GM12878 (cell line): Measurements from ENCODE around the gene SON. TPM values are rescaled to one million over a fixed set of nuclear protein-coding genes. Genes with fewer than 3 reads are reported as not detected.

Experiments
- ATAC-seq: fragments of 200-7000 bp; cut with Tn5 transposase; 3 replicates; pipeline ENCODE4 v1.9.1; 2020; ENCODE audit warnings: mild to moderate bottlenecking, moderate library complexity
- BruUV-seq: library from RNA; stranded (reverse); fragments of 400-500 nt; replicated peaks from 2 replicates; lab custom pipeline; 2021; lab: Mats Ljungman, UMichigan
- CTCF ChIA-PET: fragments of 300-600 bp; sonication (Branson Sonifier 250); formaldehyde crosslinking; extraction: SDS; loops from one replicate; lab custom pipeline; 2021; ENCODE audit warnings: inconsistent platforms; lab: Yijun Ruan, JAX
- POLR2A ChIA-PET: fragments of 350-600 bp; formaldehyde crosslinking; extraction: SDS; loops from one replicate; lab custom pipeline; 2021; ENCODE audit warnings: inconsistent platforms; lab: Charles Lee
- RAD21 ChIA-PET: fragments of 300-600 bp; sonication (Branson Sonifier 250); formaldehyde crosslinking; loops from one replicate; lab custom pipeline; 2023; ENCODE audit warnings: antibody characterized with exemption; ENCODE audit not compliant: unreplicated experiment; lab: Charles Lee
- SMC1A ChIA-PET: fragments of 300-600 bp; sonication (Branson Sonifier 250); formaldehyde crosslinking; loops from one replicate; lab custom pipeline; 2023; ENCODE audit not compliant: unreplicated experiment, uncharacterized antibody; lab: Charles Lee
- DNase-seq: peaks from one replicate; pipeline ENCODE4 v3.0.0-alpha.2; 2011; ENCODE audit warnings: low read depth, low spot score
- FAIRE-seq: peaks from 3 replicates; lab custom pipeline; 2011; peaks lifted over from hg19 to GRCh38; lab: Jason Lieb, UNC
- H2AFZ ChIP-seq: 2 replicates; pipeline ENCODE4 v1.6.0; 2011; ENCODE audit warnings: low read depth, low read length, control low read depth; ENCODE audit not compliant: control insufficient read depth
- H3K27ac ChIP-seq: 2 replicates; pipeline ENCODE4 v1.5.1; 2011; ENCODE audit warnings: control low read depth; ENCODE audit not compliant: control insufficient read depth, insufficient read depth
- H3K27me3 ChIP-seq, 2 experiments: replicated peaks in 1 of 2; 2 replicates each; pipeline versions ENCODE4 v1.6.0 to v1.6.1; 2011; ENCODE audit warnings: low read length in 1 of 2; ENCODE audit not compliant: control insufficient read depth in 2 of 2, insufficient read depth in 2 of 2
- H3K36me3 ChIP-seq, 2 experiments: 2 replicates each; pipeline ENCODE4 v1.5.1; 2011; ENCODE audit warnings: low read length in 1 of 2; ENCODE audit not compliant: control insufficient read depth in 2 of 2, insufficient read depth in 2 of 2
- H3K4me1 ChIP-seq: 2 replicates; pipeline ENCODE4 v1.6.1; 2011; ENCODE audit warnings: mild to moderate bottlenecking, low read length, moderate library complexity, mixed read lengths; ENCODE audit not compliant: control insufficient read depth, insufficient read depth
- H3K4me2 ChIP-seq: 2 replicates; pipeline ENCODE4 v1.6.0; 2011; ENCODE audit warnings: control low read depth; ENCODE audit not compliant: control insufficient read depth, insufficient read depth
- H3K4me3 ChIP-seq: fragments of 200-600 bp; sonication (generic); 2 replicates; pipeline ENCODE4 v1.5.1; 2016
- H3K79me2 ChIP-seq: 2 replicates; pipeline ENCODE4 v1.6.0; 2011; ENCODE audit warnings: low read length; ENCODE audit not compliant: control insufficient read depth, insufficient read depth
- H3K9ac ChIP-seq: 2 replicates; pipeline ENCODE4 v1.8.0; 2011; ENCODE audit warnings: low read length, control low read depth, mixed read lengths; ENCODE audit not compliant: control insufficient read depth, insufficient read depth
- H3K9me3 ChIP-seq: replicated peaks from 3 replicates; pipeline ENCODE4 v1.5.1; 2011; ENCODE audit warnings: mild to moderate bottlenecking, low read length; ENCODE audit not compliant: control insufficient read depth, insufficient read depth
- H4K20me1 ChIP-seq: 2 replicates; pipeline ENCODE4 v1.6.0; 2011; ENCODE audit not compliant: control insufficient read depth, insufficient read depth
- ASH2L ChIP-seq: fragments of 300-600, 200-600 bp; sonication (generic); IDR thresholded peaks from 2 replicates; pipeline ENCODE4 v1.6.1; 2017; ENCODE audit warnings: low read depth, mild to moderate bottlenecking, borderline replicate concordance
- IRF3 ChIP-seq: fragments of 450-650 bp; IDR thresholded peaks from 2 replicates; pipeline ENCODE4 v1.6.1; 2014; ENCODE audit warnings: mild to moderate bottlenecking
- MAX ChIP-seq: IDR thresholded peaks from 2 replicates; pipeline ENCODE4 v1.6.1; 2012; ENCODE audit warnings: low read depth, low read length, improper control_type of control experiment
- MTA3 ChIP-seq: IDR thresholded peaks from 2 replicates; pipeline ENCODE4 v1.6.1; 2012; ENCODE audit warnings: low read length, inconsistent platforms, borderline replicate concordance
- MXI1 ChIP-seq: fragments of 150-350 bp; IDR thresholded peaks from 2 replicates; pipeline ENCODE4 v1.6.1; 2011; ENCODE audit warnings: low read depth, mild to moderate bottlenecking, inconsistent platforms, low read length, improper control_type of control experiment
- PBX3 ChIP-seq: IDR thresholded peaks from 2 replicates; pipeline ENCODE4 v1.6.1; 2011; ENCODE audit warnings: mild to moderate bottlenecking, low read depth, low read length, moderate library complexity; ENCODE audit not compliant: insufficient replicate concordance
- SIN3A ChIP-seq: IDR thresholded peaks from 2 replicates; pipeline ENCODE4 v1.6.1; 2012; ENCODE audit warnings: low read depth, low read length, improper control_type of control experiment
- SMARCA5 ChIP-seq: fragments of 450-650 bp; IDR thresholded peaks from 2 replicates; pipeline ENCODE4 v1.6.1; 2017; ENCODE audit warnings: mild to moderate bottlenecking
- WRNIP1 ChIP-seq: IDR thresholded peaks from 2 replicates; pipeline ENCODE4 v1.6.1; 2011; ENCODE audit warnings: low read depth, low read length, improper control_type of control experiment, borderline replicate concordance
- WGBS: methylation state at CpG from one replicate; pipeline ENCODE4 v1.1.6; 2016; ENCODE audit warnings: low lambda C conversion rate; ENCODE audit not compliant: insufficient replicate concordance, insufficient coverage; ENCODE audit errors: missing lambda C conversion rate; 5-methylcytosine and 5-hydroxymethylcytosine counted together
- in situ Hi-C: fragments of 300-500 bp; cut with MboI; formaldehyde crosslinking; loops from 9 replicates; pipeline ENCODE4 v1.14.3; 2018; ENCODE audit warnings: mixed read lengths
- intact Hi-C: fragments of 100-400 bp; cut with micrococcal nuclease; formaldehyde crosslinking; loops from one replicate; pipeline ENCODE4 v1.14.2; 2022; ENCODE audit not compliant: unreplicated experiment
- polyA plus RNA-seq, 11 experiments: library from polyadenylated mRNA; depleted of rRNA in 4 of 11; unstranded in 6 of 11; stranded (reverse) in 5 of 11; fragments of >200 nt; fragmentation: Nextera tagmentation in 4 of 11; fragmentation: Illumina TruSeq in 1 of 11; extraction: Ambion mirVana in 4 of 11; extraction: Trizol in 1 of 11; gene quantifications; 1 replicate in 1 of 11; 2 replicates in 10 of 11; pipeline versions ENCODE4 v1.2.1 to v1.2.3, GENCODE V29; 2011 to 2016; ENCODE audit warnings: inconsistent platforms in 2 of 11, missing spikeins in 2 of 11, low read depth in 1 of 11
- total RNA-seq, 4 experiments: library from RNA; depleted of rRNA in 3 of 4; stranded (reverse); fragments of >200 nt in 3 of 4; fragmentation: Illumina TruSeq in 1 of 4; extraction: Trizol in 1 of 4; gene quantifications; 2 replicates each; pipeline versions ENCODE4 v1.2.1 to v1.2.3, GENCODE V29; 2013 to 2021

The SON gene
- total and polyA plus RNA-seq, 10 of the 15 experiments (the other 5 are each of a cell fraction or from before 2014, with no cell fraction given), result 95.7 to 788 (median 251) TPM

- TF ChIP-seq MXI1 (no peak), ASH2L (no peak)
Observed at GRCh38 chr21:33566514-33566913, 23.7 kb downstream of the SON start (continued).

GRCh38 chr21:33567914-33568313 is 25.1 kb downstream of the SON start:
- SMC1A ChIA-PET, result no interaction called here
- ATAC-seq (no peak), DNase-seq (no peak), FAIRE-seq (no peak)
- WGBS, result 100% methylated on average over 6 of the region's 6 CpGs
- in situ Hi-C loops, result no loop called here
- Histone ChIP-seq H3K9me3 (no peaks in the 10 kb centered on the region), H3K4me1 (no peaks in the 10 kb centered on the region), H3K27ac (no peak overlapping the region), H3K27me3 (no peaks in the 10 kb centered on the region), H3K36me3 (peaks cover 6 to 31% of the 10 kb centered on the region in 2 experiments), H3K9ac (no peak overlapping the region), H2AFZ (no peak overlapping the region), H3K4me3 (no peak overlapping the region), H4K20me1 (no peaks in the 10 kb centered on the region), H3K79me2 (no peaks in the 10 kb centered on the region; the same call in 1 of the 2 replicates), H3K4me2 (no peak overlapping the region)
- no TSS peak for BruUV-seq
- POLR2A ChIA-PET, result interaction anchor here (0.5 to 0.6 kb wide), 2 partner anchors 13 to 25 kb away, joined by 3 read pairs; no protein-coding TSS in a partner anchor
- intact Hi-C loops, result no loop called here
- CTCF ChIA-PET, result interaction anchor here (1.3 kb wide), 1 partner anchor 10 kb away, joined by 3 read pairs; no protein-coding TSS in a partner anchor
- RAD21 ChIA-PET, result no interaction called here
- TF ChIP-seq MAX, result no peak
- no peak for TF ChIP-seq PBX3
- no peak for TF ChIP-seq IRF3
- no peak for TF ChIP-seq WRNIP1
- TF ChIP-seq SIN3A, result no peak
- no peak for TF ChIP-seq MTA3
- no peak for TF ChIP-seq SMARCA5
